Stimulated activated CD8-positive, alpha-beta memory T cell treated with anti-CD3 and anti-CD28 coated beads, Interleukin-15, amount 100 ng/mL, for 24 hours (primary cell): Measurements from ENCODE around the gene DOCK1.

Experiments used
- DNase-seq: peaks from one replicate; pipeline ENCODE4 v3.0.0-alpha.2; 2020; ENCODE audit warnings: low read depth

DOCK1 gene

GRCh38 chr10:127145173-127145572, 239.9 kb downstream of the DOCK1 start:
- no peak for DNase-seq

DNA sequence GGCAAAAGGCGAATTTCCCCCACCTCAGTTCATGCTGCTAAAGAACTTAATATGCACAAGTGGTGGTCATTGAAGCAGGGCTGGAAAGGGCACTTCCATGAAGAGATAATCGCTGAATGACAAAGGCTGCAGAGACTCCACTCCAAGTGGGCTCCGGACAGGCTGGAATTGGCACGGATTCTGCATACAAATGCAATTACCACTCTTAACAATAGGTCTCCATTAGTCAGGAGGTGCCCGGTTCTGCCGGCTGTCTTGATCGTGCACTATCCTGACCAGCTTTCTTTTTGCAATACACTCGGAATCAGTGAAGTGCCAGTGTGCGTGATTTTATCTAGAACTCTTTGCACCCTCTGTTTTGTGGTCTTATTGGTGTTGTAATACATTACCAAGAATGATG, 241.4 kb downstream of the DOCK1 start:
- DNase-seq, result no peak

DNA sequence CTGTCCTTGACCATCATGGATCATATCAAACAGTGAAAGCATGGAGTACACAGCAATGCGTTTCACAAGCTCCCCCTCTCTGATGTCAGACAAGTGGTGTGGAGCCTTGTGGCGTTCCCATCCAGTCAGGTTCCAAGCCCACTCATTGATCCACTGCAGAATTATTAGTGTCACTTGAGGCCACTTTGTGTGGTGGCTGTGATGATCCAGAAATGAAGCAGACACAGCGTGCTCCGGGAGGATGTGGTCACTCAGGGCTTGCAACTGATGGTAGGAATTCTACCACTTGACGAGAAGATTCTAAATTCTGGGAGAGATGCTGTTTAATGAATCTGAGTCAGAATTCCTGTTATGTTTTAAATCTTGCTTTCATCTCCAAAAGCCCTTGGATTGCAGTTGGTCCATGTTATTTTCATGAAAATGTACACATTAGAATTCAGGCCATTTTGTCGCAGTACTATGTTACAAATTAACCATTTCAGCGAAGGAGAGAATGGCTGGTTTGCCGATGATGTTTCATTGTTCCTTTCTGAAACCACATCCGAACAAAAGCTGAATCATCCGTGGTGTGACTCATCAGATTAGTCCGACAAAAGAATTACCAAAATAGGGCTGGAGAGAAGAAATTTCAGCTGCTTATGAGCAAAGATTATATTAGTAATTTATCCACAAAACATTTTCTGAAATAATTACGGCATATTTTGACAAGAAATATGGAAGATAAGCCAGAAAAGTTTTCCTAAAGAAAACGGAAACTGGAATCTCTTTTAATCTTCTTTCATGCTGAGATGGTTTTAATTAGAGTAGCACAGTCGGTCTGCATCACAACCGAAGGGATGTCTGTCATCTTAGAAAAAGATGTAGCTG, 243.1 kb downstream of the DOCK1 start:
- no peak for DNase-seq

DNA sequence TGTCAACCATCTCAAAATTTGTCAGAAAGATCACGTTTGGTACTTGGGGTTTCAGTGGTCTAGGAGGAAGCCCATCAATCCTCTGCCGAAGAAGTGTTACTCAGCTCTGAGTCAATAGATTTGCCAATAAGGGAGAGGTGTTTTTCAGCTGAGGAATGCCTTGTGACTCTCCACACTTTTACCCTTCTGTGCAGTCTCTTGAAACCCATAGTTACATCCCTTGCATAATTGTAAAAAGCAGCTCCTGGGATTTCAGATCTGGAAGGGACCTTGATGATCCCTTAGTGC, 243.6 kb downstream of the DOCK1 start:
- no peak for DNase-seq

DNA sequence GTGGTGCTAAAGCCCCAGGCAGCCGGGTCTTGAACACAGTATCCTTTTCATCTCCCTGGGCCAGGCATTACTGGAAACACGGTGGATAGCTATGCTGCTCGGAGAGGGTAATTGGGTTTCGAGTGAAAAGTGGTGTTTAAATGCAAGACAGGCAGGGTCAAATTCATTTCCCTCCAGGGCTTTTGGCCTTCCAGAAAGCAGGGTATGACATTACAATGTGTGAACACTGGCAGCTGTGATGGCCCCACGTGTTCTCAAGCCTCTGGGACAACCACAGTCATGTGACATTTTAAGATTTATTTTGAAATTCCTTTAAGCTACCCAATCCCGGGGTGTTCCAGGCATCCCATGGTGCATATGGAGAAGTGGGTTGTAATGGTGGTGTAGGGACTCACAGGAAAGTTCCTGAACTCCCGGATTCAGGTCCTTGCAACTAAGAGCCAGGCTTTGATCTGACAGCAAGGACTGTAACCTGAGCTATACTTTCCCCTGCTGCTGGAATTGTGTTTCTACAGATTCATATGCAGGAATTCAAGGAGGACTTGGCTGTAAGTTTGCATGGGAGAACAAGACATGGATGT, 244.4 kb downstream of the DOCK1 start:
- no peak for DNase-seq

DNA sequence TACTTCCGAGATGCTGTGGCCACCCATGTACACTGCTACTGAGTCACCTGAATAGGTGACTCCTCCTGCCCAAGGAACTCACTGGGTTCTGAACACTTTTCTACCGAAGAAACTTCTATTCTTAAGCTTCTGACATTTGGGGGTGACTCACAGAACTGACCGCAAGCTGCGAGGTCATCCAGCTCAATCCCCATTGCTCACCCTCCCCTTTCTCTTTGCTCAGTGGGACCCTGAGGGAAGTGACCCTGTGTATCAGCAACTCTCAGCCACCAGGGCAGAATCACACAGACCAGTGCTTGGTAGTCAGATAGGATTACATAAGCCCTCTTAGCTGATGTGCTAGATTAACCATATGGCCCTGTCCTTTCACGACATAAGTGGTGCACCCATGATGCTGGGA, 244.9 kb downstream of the DOCK1 start:
- no peak for DNase-seq

DNA sequence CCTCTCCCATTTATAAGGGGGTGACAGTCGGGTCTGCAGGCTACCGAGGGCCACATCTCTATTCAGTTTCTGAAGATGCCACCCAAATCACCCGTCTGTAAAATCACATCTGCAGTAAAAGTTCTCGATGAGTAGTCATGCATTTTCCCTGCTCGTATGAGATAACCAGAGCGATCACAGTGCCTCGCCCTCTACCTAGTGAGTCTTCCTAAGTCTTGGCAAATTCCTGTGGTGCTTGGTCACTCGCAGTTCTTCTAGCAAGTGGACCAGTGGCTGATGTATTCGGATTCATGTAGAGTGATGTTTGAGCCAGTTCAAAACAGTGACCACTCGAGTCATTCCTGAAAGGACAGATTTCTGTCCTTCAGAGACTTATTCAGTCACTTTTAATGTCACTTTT, 246.3 kb downstream of the DOCK1 start:
- no peak for DNase-seq

DNA sequence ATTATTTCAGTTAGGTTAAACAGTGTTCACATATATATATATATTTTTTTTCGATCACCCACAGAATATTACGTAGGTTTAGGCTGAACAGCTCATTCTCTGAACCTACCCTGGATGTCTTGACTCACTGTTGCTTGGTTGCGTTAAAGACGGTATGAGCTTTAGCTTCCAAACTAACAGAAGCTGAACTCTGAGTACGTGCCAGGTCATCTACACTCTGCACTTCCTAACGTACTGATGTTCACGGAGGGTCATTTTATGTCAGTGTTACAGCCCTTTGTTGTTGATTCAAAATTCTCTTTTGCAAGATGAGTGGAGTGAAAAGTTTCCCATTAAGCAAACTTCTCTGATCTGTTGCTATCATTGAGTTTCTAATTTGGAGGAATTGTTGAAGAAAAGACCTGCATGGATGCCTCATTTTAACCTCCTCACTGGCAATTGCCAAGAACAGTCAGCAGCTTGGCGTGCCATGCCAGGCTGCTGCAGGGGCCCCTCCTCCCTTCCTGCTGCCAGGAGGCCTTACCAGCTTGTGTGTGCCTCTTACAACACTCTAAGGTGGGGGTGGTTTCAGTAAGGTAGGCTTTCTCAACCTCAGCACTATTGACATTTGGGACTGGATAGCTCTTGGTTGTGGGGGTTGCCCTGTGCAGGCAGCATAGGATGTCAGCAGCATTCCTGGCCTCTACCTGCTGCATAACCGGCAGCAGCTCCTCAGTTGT, 246.9 kb downstream of the DOCK1 start:
- DNase-seq, result no peak

GRCh38 chr10:127153181-127153580, 248.0 kb downstream of the DOCK1 start:
- DNase-seq, result no peak

GRCh38 chr10:127154831-127155620, 249.8 kb downstream of the DOCK1 start:
- DNase-seq, result no peak

- no peak for DNase-seq
Observed at GRCh38 chr10:127157089-127157488, 251.9 kb downstream of the DOCK1 start.

- DNase-seq, result no peak
Observed at GRCh38 chr10:127157506-127158200, 252.4 kb downstream of the DOCK1 start.

DNA sequence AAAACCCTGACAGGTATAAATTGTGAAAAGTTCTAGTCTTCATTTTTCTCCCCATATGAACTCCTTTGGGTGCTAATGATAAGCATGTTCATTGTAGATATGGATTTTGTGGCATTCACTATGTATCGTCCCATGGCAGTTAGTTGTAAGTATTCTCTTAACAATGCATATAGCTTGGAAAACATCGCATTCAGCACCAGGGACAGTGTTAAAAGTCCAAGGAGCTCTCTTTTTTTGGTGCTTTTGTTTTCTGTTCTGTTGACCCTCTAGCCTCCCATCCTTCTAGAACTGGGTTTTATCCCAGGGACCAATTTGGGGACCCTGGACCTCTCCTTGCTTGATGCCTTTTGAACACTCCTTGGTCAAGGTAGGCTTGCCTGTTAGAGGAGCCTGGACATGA, 253.4 kb downstream of the DOCK1 start:
- no peak for DNase-seq

DNA sequence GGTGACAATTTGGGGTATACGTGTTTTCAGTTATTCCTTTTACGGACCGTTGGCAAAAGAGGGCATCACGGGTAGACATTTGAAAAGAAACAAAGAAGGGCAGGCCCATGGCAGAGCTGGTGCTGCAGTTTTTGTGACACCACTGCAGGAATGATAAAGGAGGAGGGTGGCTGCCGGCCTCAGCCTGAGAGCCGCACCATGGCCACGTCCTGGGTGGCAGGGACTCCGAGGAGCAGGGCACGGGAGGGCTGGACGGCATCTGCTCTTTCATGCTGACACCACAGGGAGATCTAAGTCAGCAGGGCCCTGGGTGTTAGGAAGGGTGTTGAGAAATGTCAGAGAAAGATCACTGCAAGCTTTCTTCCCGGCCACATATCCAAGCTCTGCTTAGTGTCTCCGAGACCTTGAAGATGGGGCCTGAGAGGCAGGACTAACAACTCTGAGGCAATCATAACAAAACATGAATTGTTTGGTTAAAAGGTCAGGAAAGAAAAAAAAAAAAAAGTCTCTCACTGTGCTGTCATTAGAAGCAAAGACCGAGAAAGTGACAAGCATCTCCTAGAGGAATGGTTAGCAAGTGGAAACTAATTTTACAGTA, 254.5 kb downstream of the DOCK1 start:
- DNase-seq, result no peak

DNA sequence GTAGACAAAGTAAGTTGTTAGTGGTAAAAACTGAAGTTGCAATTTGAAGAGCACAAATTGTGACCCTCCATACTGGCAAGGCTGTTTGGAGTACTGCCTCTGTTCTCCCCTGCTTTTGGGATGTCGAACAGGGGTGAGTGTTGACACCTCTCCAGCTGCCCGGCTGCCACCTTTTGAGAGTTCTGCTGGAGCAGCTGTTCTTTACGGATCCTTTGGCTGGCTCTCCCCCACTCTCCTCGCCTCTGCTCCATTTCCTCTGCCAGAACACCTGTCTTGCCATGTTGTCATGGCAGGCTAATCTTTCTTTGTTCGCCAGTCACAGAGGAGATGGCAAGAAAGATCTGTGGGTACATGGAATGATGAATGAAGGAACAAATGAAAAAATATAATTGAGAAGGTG, 256.3 kb downstream of the DOCK1 start:
- DNase-seq, result no peak

DNA sequence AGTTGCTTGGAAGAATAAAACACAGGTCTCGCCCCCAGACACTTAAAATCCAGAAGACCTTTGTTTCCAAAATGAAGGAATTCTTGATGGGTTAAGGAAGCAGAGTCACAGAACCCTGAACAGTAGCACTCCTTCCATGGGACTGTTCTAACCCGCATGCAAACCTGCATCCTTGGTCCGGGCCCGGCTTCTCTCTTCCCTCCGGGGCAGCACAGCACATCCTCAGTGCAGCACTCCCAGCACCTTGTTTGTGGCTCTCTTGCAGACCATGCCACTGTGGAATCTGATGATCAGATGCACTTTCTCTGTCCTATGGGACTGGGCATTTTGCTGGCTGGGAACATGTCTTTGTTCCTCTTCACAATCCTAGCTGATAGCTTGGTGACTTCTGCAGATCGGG, 257.6 kb downstream of the DOCK1 start:
- DNase-seq, result no peak

- DNase-seq, result no peak
Observed at GRCh38 chr10:127168261-127168660, 263.0 kb downstream of the DOCK1 start.

DNA sequence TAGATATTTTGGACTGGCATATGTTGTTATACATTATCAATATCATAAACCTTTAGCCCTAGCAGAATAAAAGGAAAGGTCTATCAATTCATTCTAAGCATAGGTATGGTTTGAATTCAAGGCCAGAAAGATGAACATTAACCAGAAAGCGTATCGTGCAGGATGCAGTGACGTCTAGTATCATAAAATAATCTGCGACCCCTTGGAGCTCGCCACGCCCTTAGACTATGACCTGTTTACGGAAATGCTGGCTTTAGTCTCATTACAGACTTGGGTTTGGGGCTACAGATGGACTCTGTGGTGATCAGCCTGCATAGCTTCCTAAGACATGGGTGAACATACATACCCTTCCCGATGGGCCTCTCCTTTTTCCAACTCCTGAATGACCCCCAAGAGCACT, 269.6 kb downstream of the DOCK1 start:
- DNase-seq, result no peak

GRCh38 chr10:127175357-127176110, 270.3 kb downstream of the DOCK1 start:
- no peak for DNase-seq

GRCh38 chr10:127176649-127177048, 271.4 kb downstream of the DOCK1 start:
- DNase-seq, result no peak
